SH-SY5Y (cell line): Measurements from ENCODE around the gene FBXO17.

Source experiments
- GATA2 ChIP-seq: IDR thresholded peaks from 2 replicates; pipeline ENCODE4 v1.6.1; 2011; ENCODE audit warnings: mild to moderate bottlenecking, low read depth, low read length
- GATA3 ChIP-seq: IDR thresholded peaks from 2 replicates; pipeline ENCODE4 v1.6.1; 2011; ENCODE audit warnings: low read depth, mild to moderate bottlenecking, low read length, moderate library complexity

GRCh38 chr19:38931521-38931793, 44.1 kb downstream of the FBXO17 start:
- TF ChIP-seq GATA3: no peak
- TF ChIP-seq GATA2: no peak
